Type B pancreatic cell (in vitro differentiated cells): ENCODE measurements around the gene MFAP2. TPM values are rescaled to one million over a fixed set of nuclear protein-coding genes. Genes with fewer than 3 reads are reported as not detected.
A peak's percentile ranks its signal among the peaks of the same experiment; 100 is the strongest.
"Not testable (repeated sequence)": the region's sequence is repeated elsewhere in the genome, so short reads cannot be mapped to it uniquely, and the experiment has no call there.

Experiments used
- DNase-seq: peaks from one replicate; pipeline ENCODE4 v3.0.0; 2021; ENCODE audit warnings: mixed read lengths; ENCODE audit not compliant: unreplicated experiment; ENCODE audit errors: extremely low spot score
- H3K27ac Mint-ChIP-seq: 2 replicates; pipeline ENCODE4 v1.8.0; 2021; ENCODE audit warnings: mild to moderate bottlenecking, mixed read lengths
- H3K27me3 Mint-ChIP-seq: 2 replicates; pipeline ENCODE4 v1.8.0; 2021; ENCODE audit warnings: mixed read lengths
- H3K36me3 Mint-ChIP-seq: 2 replicates; pipeline ENCODE4 v1.8.0; 2021; ENCODE audit warnings: mixed read lengths
- H3K4me1 Mint-ChIP-seq: one replicate; pipeline ENCODE4 v1.8.0; 2021; ENCODE audit warnings: mixed read lengths; ENCODE audit not compliant: unreplicated experiment
- H3K4me3 Mint-ChIP-seq: 2 replicates; pipeline ENCODE4 v1.8.0; 2021; ENCODE audit warnings: mild to moderate bottlenecking, mixed read lengths
- H3K9me3 Mint-ChIP-seq: 2 replicates; pipeline ENCODE4 v1.8.0; 2021; ENCODE audit warnings: mixed read lengths
- total RNA-seq: library from RNA; stranded (reverse); gene quantifications from 2 replicates; pipeline ENCODE4 v1.2.1, GENCODE V29; 2021; ENCODE audit warnings: low replicate concordance
- TF ChIP-seq, protein P1 (sequence below): fragments of 200-600 bp; sonication (generic); conservative IDR thresholded peaks from 2 replicates; pipeline ENCODE4 v1.5.0; 2021; ENCODE audit warnings: antibody characterized with exemption, mild to moderate bottlenecking

Gene MFAP2
- total RNA-seq, 1 donor from 2014 or later: 158 TPM

DNA sequence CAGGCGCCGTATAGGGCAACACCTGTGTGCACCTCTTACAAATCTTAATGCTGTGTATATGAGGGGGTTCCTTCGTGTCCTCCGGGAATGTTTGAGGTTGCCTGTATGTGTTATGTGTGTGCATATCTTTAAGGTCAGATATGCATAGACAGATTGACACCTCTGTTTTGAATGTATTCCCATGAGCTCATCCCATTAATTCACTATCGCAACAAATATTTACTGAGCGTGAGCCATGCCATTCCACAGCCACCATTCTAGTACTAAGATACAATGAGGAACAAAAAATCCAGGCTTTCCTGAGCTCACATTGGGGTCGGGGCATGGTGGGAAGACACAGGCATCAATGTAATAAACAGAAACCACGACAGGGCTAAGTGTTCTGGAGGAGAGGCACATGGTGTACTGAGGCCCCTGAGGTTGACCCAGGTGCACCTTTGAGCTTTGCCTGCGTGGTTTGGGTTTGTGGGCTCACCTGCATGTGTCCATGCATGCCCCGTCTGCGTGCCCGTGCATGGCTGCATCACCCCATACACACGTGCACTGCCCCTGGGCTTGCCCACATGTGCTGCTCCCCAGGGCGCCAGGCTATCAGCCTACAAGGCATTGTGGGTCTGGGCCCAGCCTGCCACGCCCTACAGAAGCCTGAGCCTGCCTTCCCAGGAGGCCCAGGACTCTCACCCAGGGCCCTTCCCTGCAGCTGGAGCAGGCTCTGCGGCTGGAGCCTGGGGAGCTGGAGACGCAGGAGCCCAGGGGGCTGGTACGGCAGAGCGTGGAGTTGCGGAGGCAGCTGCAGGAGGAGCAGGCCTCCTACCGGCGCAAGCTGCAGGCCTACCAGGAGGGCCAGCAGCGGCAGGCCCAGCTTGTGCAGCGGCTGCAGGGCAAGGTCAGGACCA lies 51.0 kb downstream of the MFAP2 start:
- H3K27me3 Mint-ChIP-seq, H3K4me3 Mint-ChIP-seq, H3K9me3 Mint-ChIP-seq, H3K27ac Mint-ChIP-seq, DNase-seq, H3K36me3 Mint-ChIP-seq: not testable (repeated sequence)
- H3K4me1 Mint-ChIP-seq: peaks cover 28% of the 10 kb centered on the region

GRCh38 chr1:16927711-16928485 lies 52.5 kb downstream of the MFAP2 start:
- TF ChIP-seq, protein P1, sequence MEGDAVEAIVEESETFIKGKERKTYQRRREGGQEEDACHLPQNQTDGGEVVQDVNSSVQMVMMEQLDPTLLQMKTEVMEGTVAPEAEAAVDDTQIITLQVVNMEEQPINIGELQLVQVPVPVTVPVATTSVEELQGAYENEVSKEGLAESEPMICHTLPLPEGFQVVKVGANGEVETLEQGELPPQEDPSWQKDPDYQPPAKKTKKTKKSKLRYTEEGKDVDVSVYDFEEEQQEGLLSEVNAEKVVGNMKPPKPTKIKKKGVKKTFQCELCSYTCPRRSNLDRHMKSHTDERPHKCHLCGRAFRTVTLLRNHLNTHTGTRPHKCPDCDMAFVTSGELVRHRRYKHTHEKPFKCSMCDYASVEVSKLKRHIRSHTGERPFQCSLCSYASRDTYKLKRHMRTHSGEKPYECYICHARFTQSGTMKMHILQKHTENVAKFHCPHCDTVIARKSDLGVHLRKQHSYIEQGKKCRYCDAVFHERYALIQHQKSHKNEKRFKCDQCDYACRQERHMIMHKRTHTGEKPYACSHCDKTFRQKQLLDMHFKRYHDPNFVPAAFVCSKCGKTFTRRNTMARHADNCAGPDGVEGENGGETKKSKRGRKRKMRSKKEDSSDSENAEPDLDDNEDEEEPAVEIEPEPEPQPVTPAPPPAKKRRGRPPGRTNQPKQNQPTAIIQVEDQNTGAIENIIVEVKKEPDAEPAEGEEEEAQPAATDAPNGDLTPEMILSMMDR: no peak
- H3K4me1 Mint-ChIP-seq: peaks cover 33% of the 10 kb centered on the region
- H3K27ac Mint-ChIP-seq: no peak overlapping the region
- no peaks in the 10 kb centered on the region for H3K9me3 Mint-ChIP-seq
- no peak for DNase-seq
- no peak overlapping the region for H3K4me3 Mint-ChIP-seq
- no peaks in the 10 kb centered on the region for H3K36me3 Mint-ChIP-seq
- H3K27me3 Mint-ChIP-seq: no peaks in the 10 kb centered on the region

GRCh38 chr1:16927256-16927655 lies 53.2 kb downstream of the MFAP2 start:
- Mint-ChIP-seq H3K9me3 (no peaks in the 10 kb centered on the region), H3K4me3 (peak overlapping the region; percentile 9), H3K27ac (peak overlapping the region; percentile 61), H3K27me3 (no peaks in the 10 kb centered on the region), H3K36me3 (no peaks in the 10 kb centered on the region), H3K4me1 (peaks cover 33% of the 10 kb centered on the region)
- TF ChIP-seq, protein P1: no peak
- no peak for DNase-seq

DNA sequence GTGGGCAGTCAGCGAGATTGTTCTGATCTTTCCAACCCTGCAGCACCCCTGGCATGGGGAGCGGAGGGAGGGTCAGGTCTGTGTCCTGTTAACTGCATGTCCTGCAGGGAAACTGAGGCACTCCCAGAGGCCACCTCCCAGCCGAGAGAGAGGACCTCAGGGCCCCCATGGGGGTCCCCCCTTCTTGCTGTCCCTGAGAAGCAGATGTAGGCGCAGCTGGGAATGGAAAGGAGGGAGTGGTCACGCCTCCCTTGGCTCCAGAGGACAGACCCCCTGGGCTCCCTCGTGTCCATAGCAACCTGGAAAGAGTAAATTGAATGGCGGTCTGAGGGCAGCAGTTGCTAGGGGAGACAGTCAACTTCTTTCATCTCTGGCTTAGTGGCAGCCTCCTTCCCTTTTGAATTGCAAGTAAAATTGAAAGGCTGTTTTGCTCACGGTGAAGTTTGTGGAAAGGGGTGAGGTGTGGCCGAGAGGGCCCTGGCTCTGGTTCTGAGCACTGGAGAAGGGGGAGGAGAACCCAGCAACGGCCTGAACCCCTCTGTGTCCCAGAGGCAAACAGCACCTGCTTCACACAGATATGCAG lies 53.8 kb downstream of the MFAP2 start:
- TF ChIP-seq, protein P1: no peak
- DNase-seq: no peak
- Mint-ChIP-seq H3K27ac (peak overlapping the region; percentile 61), H3K36me3 (no peaks in the 10 kb centered on the region), H3K4me3 (peak overlapping the region; percentile 50), H3K9me3 (no peaks in the 10 kb centered on the region), H3K27me3 (no peaks in the 10 kb centered on the region), H3K4me1 (peaks cover 36% of the 10 kb centered on the region)

DNA sequence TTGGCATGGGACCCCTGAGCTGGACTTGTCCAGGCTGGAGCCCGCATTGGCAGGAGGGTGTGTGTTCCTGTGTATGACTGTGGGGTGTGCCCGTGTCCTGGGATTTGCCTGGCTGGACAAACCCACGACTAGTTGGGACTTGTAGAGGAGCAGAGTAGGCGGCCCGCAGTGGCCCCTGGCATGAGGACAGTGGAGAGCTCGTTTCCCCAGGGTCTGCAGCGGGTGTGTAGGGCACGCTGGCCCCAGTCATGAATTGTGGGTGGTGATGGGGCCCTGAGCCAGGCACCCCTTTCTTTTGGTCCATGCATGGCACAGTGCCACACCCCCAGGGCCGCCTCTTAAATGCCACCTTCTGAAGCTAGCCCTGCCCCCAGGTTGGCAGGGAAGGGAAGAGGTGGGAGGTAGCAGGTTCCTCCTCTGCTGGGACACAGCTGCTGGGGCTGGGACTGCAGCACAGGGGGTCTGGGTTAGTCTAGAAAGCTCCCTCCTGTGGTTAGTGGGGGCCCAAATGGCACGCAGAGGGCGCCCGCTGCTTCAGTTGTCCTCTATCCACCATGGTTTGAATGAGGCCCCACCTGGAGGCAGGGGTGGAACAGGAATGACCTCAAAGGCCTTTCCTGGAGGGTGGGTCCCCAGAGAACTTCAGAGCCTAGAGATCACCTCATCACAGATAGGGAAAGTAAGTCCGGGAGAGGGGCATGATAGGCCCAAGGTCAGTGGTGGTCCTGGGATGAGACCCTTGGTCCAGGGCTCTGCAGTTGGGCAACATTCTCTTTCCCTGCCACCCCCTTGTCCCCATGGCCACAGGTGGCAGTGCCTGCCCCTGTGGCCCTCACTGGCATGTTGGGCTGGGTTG lies 54.6 kb downstream of the MFAP2 start:
- no peak overlapping the region for H3K27ac Mint-ChIP-seq
- no peaks in the 10 kb centered on the region for H3K36me3 Mint-ChIP-seq
- H3K4me1 Mint-ChIP-seq: peaks cover 40% of the 10 kb centered on the region
- no peak overlapping the region for H3K4me3 Mint-ChIP-seq
- TF ChIP-seq, protein P1: no peak
- no peak for DNase-seq
- no peaks in the 10 kb centered on the region for H3K9me3 Mint-ChIP-seq
- no peaks in the 10 kb centered on the region for H3K27me3 Mint-ChIP-seq
